Epidermal melanocyte (primary cell): Measurements from ENCODE around the gene CHD8.
"Not testable (repeated sequence)": the region's sequence is repeated elsewhere in the genome, so short reads cannot be mapped to it uniquely, and the experiment has no call there.

ENCODE experiments used
- DNase-seq: peaks from one replicate; pipeline ENCODE4 v3.0.0; 2011; ENCODE audit warnings: low spot score; ENCODE audit not compliant: insufficient read length

CHD8 gene

DNA sequence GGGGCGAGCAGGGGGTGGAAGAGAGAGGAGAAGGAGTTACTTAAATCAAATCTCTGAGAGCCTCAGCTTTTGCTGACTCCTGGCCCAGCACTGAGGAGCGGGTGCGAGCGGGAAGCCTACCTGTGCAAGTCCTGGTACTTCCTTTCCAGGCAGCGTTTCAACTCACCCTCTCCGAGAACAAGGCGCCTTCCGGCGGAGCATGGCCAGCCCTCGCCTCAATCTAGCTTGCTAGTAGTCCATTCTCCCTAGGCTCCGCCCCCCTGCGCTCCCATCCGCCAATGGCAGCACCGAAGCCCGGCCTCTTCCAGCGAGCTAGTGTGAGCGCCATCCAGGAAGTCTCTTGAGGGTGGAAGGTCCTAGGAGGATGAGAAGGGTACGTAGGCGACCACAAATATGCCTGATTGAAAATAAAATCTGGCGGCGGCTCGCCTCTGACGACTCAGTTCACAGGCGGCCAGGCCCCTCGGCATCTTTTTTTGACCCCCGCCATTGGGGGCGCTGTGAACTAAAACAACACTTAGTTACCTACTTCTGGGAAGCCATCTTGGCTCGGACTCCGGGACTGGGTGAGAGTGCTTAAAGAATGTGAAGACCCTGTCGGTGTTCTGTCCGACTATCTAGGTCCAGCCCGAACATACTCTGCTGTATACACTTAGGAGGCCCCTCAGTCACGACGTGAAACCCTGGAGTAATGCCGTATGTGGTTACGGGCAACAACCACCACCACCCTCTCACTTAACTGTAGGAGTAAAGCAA is at the start of gene CHD8:
Gene CHD8, minus strand, starts transcription at position 212 of the 756 bp plus-strand sequence. CDS start 24,480 bp downstream, outside the sequence.
- DNase-seq: peak; percentile 98

- DNase-seq: no peak
These were observed 49.2 kb upstream of the CHD8 start for GRCh38 chr14:21505012-21505553.

GRCh38 chr14:21503376-21503775 is 47.5 kb upstream of the CHD8 start:
- no peak for DNase-seq

GRCh38 chr14:21501568-21501967 is 45.6 kb upstream of the CHD8 start:
- no peak for DNase-seq

GRCh38 chr14:21498540-21499526 is 42.9 kb upstream of the CHD8 start:
- peak; percentile 50 for DNase-seq

- DNase-seq: no peak
These were observed 40.5 kb upstream of the CHD8 start for GRCh38 chr14:21496453-21496852.

- no peak for DNase-seq
These were observed 39.2 kb upstream of the CHD8 start for GRCh38 chr14:21494902-21495762.

GRCh38 chr14:21486640-21487087 is 30.7 kb upstream of the CHD8 start:
- no peak for DNase-seq

- DNase-seq: peak; percentile 87
These were observed 21.2 kb upstream of the CHD8 start, which contains the start of the genes RAB2B and TOX4 for GRCh38 chr14:21476925-21477681. Gene RAB2B (minus strand): TSS chr14:21476959. CDS start chr14:21476872, 87 bp downstream. Gene TOX4 (plus strand): TSS chr14:21477195. CDS start chr14:21477279, 84 bp downstream.

DNA sequence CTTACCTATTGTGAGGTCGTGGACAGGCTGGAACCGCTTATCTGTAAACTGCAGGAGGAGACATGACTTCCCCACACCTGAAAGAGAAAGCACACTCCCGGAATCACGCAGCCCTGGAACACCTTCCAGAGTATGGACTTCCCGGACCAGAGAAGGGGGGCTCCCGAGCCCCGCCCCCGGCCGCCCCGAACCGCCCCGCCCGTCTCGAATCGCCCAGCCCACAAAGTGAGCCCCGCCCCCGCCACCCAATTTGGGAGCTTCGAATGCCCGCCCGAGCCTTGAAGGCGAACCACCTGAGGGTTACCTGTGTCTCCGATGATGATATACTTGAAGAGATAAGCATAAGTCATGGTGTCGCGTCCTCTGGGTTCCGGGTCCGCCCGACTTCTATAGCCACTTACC is 20.6 kb upstream of the CHD8 start:
- no peak for DNase-seq

DNA sequence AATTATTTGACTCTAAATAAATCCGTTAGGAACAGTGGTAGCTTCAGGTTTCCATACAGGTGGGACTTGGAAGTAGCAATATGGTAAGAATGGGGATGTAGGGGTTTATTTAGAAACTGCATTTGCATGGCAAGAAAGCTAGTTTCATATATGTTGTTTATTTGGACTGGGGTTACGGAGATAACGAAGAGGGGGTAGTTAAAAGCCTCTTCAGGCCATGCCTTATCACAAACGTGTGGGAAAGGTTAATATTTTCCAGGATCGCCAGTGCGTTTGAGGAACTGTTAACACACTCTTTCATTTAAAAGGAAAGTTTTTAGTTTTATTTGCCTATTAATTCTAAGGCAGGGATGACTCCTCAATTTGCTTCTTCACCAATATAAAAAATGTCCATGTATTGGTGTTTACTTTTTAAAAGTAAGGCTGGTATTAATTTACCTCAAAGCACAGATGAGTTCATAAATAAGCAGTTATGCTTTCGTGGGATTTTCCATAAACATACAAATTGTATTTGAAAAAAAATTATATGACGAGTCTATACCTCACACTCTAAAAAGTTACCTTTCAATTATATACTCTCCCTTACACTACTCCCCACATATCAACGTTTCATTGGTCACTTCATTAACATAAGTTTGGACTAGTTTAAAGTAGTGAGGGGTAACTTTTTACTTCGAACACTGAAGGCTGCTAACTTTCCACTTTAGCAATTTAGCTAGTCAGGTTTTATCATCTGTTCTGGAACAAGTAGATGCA is 20.0 kb upstream of the CHD8 start:
- no peak for DNase-seq

- no peak for DNase-seq
These were observed 11.7 kb upstream of the CHD8 start for GRCh38 chr14:21467616-21468015.

DNA sequence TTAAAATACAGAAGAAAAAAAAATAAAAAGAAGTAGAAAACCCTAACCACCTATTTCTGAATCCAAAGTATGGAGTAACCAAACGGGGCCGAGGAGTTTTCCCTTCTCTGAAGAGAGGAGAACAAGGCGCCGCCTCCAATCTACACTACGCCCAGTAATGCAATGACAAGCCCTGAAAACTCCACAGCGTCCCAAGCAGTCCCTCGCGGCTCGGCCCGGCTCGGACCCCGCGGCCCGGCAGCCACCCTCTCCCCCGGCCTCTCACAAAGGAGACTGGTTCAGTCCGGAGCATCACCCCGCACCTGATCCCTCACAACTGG is 371 bp downstream of the CHD8 start:
- DNase-seq: no peak

DNA sequence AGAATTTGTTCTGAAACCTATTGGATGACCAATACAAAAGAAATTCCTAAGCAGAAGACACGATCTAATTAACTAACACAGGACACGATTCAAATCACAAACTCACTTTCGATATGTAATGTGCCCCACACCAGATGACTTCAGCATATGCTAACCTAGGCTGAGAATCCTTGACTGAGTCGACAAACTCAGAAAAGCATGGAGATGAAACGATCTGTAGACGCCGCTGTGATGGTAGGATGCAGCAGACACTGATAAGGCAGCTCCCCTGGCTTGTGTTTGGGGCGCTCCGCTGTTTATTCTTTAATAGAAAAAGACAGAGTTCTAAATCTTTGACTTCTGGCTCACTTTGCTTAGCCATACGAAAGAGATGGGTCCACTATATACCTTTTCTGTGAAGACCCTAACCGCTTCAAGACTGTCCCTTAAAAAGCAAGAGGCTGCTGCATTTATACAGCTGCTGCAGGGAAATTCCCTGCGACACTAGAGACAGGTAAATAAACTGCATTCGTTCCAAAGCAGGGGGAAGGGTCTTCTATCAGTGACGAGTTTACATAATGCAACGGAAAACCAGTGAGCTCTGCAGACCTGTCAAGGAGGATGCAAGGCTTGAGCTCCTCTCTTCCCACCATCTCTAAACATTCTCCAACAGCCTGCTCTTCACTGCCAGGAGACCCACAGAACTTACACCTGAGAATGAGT is 929 bp downstream of the CHD8 start:
- DNase-seq: no peak

GRCh38 chr14:21449899-21450216 is 6.1 kb downstream of the CHD8 start:
- no peak for DNase-seq

- DNase-seq: not testable (repeated sequence)
These were observed 13.3 kb downstream of the CHD8 start for GRCh38 chr14:21442657-21443056.

- DNase-seq: no peak
These were observed 15.1 kb downstream of the CHD8 start for GRCh38 chr14:21440859-21441258.

DNA sequence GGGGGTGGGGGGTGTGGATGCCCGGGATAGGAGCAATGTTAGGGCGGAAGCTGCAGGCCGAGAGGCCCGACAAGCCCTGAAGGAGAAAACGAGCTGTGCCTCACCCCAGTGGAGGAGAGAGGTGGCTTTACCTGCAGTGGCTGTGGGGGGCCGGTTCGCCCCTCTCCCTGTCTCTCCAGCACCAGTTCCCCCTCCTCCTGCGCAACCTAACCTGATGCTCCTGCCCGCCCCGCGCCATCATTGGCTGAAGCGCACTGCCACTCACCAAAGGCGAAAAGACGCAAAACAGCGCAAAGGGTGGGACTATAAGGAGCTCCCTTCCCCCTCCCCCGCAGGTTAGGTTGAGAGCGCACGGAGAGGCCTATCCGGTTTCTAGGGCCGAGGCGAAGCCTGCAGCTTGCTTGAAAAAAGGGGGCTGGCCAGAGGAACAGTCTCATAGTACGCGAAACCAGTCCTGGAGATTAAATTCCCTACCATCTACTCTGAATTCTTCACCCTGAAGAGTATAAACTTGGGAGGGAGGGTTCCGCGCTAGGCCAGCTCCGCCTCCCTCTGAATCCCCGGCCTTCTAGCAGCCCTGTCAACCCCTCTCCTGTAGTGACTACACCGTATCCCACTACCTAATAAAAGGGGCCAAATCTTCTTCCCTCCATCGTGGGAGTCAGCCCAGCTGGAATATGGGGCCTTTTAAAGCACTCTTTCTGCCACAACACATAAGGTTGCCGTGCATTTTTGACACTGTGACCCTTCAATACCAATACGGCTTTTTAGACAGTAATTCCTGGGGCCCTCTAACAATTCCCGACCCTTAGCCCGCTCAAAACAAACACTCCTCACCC is 18.6 kb downstream of the CHD8 start:
- DNase-seq: peak; percentile 88
